ENCODE data around the gene PCNX2.

PCNX2 gene

DNA sequence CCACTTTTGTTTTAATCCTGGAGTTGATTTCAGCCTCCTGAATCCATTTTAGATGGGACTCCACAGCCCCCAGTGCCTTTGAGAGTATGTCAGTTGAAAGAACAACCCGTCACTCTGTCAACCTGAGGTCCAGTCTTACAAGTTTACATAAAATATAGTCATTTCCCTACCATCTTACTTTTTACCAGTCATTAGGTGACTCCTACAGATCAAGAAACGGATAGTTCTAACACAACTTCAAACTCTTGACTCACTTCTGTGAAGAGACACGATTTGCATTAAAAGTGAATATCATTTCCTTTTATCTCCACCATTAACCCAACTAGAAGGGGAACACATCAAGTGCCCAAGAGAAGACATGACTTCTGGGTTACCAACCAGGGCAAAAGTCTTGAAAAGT is 198.0 kb downstream of the PCNX2 start:
- Histone ChIP-seq H3K4me3 (no peak overlapping the region), H3K9me3 (no peaks in the 10 kb centered on the region), H3K27ac (no peak overlapping the region), H3K36me3 (no peaks in the 10 kb centered on the region), H3K4me1 (no peaks in the 10 kb centered on the region), H3K27me3 (no peaks in the 10 kb centered on the region)
- intact Hi-C loops (cut with DNase I; ENCODE audit: low total_unique reads) = no loop called here
- TF ChIP-seq, protein P1, sequence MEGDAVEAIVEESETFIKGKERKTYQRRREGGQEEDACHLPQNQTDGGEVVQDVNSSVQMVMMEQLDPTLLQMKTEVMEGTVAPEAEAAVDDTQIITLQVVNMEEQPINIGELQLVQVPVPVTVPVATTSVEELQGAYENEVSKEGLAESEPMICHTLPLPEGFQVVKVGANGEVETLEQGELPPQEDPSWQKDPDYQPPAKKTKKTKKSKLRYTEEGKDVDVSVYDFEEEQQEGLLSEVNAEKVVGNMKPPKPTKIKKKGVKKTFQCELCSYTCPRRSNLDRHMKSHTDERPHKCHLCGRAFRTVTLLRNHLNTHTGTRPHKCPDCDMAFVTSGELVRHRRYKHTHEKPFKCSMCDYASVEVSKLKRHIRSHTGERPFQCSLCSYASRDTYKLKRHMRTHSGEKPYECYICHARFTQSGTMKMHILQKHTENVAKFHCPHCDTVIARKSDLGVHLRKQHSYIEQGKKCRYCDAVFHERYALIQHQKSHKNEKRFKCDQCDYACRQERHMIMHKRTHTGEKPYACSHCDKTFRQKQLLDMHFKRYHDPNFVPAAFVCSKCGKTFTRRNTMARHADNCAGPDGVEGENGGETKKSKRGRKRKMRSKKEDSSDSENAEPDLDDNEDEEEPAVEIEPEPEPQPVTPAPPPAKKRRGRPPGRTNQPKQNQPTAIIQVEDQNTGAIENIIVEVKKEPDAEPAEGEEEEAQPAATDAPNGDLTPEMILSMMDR (IDR thresholded peaks at IDR 0.05) = no peak
- no peak for DNase-seq

- no peaks in the 10 kb centered on the region for H3K9me3 ChIP-seq
- no peaks in the 10 kb centered on the region for H3K4me1 ChIP-seq
- no peak for DNase-seq
- no peaks in the 10 kb centered on the region for H3K36me3 ChIP-seq
- intact Hi-C loops (cut with DNase I; ENCODE audit: low total_unique reads) = no loop called here
- TF ChIP-seq, protein P1 (IDR thresholded peaks at IDR 0.05) = no peak
- H3K27ac ChIP-seq = no peak overlapping the region
- H3K4me3 ChIP-seq = no peak overlapping the region
- H3K27me3 ChIP-seq = no peaks in the 10 kb centered on the region
Observed at GRCh38 chr1:233094691-233095090, 200.8 kb downstream of the PCNX2 start.

DNA sequence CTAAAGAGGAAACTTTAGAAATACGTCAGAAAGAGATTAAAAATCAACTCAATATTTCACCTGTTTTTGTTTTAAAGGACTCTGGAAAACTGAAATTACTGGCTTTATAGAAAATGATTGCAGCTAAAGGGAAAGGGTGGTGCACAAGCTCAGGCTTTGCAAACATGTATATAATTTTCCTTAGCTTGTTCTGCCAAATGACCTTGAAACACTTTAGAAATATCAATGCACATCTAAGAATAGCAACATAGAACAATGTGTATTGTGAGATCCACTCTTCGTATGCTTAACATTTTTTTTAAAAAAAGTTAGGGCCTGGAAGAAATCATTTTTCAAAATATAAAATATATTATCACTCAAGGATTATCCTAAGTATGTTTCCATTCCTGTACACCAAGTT is 201.3 kb downstream of the PCNX2 start:
- Histone ChIP-seq H3K4me3 (no peak overlapping the region), H3K9me3 (no peaks in the 10 kb centered on the region)

GRCh38 chr1:233090746-233091494 is 204.6 kb downstream of the PCNX2 start:
- no peaks in the 10 kb centered on the region for H3K4me1 ChIP-seq
- no peaks in the 10 kb centered on the region for H3K9me3 ChIP-seq
- no peak overlapping the region for H3K4me3 ChIP-seq
- intact Hi-C loops (cut with DNase I; ENCODE audit: low total_unique reads) = no loop called here
- H3K27me3 ChIP-seq = no peaks in the 10 kb centered on the region
- TF ChIP-seq, protein P1 (IDR thresholded peaks at IDR 0.05) = no peak
- no peaks in the 10 kb centered on the region for H3K36me3 ChIP-seq
- no peak overlapping the region for H3K27ac ChIP-seq
- DNase-seq = no peak

More for the DNA sequence above, 201.3 kb downstream of the PCNX2 start:
- Histone ChIP-seq H3K36me3 (no peaks in the 10 kb centered on the region), H3K4me1 (no peaks in the 10 kb centered on the region), H3K27me3 (no peaks in the 10 kb centered on the region), H3K27ac (no peak overlapping the region)
- no peak for DNase-seq
- intact Hi-C loops (cut with DNase I; ENCODE audit: low total_unique reads) = no loop called here
- TF ChIP-seq, protein P1 (IDR thresholded peaks at IDR 0.05) = no peak

GRCh38 chr1:233089251-233089650 is 206.3 kb downstream of the PCNX2 start:
- Histone ChIP-seq H3K27me3 (no peaks in the 10 kb centered on the region), H3K36me3 (no peaks in the 10 kb centered on the region), H3K27ac (no peak overlapping the region), H3K9me3 (no peaks in the 10 kb centered on the region), H3K4me1 (no peaks in the 10 kb centered on the region), H3K4me3 (no peak overlapping the region)
- TF ChIP-seq, protein P1 (IDR thresholded peaks at IDR 0.05) = no peak
- DNase-seq = no peak
- intact Hi-C loops (cut with DNase I; ENCODE audit: low total_unique reads) = no loop called here

Data from tibial artery (tissue), 4 donors.